Forelimb muscle (tissue), 1 donor: ENCODE measurements around the gene WAC. TPM values are rescaled to one million over a fixed set of nuclear protein-coding genes. Genes with fewer than 3 reads are reported as not detected.
"Not testable (repeated sequence)": the region's sequence is repeated elsewhere in the genome, so short reads cannot be mapped to it uniquely, and the experiment has no call there.

Experiments
- DNase-seq: peaks from one replicate; pipeline ENCODE4 v3.0.0-alpha.2; 2013; ENCODE audit warnings: low read depth
- polyA plus RNA-seq: library from polyadenylated mRNA; unstranded; fragments of 120-200 nt; gene quantifications from one replicate; pipeline ENCODE4 v1.2.1, GENCODE V29; 2013; ENCODE audit not compliant: insufficient read length

Gene WAC
- polyA plus RNA-seq, 1 donor: 87.0 TPM

GRCh38 chr10:28612877-28613276 lies 80.0 kb downstream of the WAC start:
- no peak for DNase-seq

- DNase-seq: no peak
Measured at GRCh38 chr10:28616514-28616913, 83.6 kb downstream of the WAC start.

GRCh38 chr10:28619455-28619854 lies 86.5 kb downstream of the WAC start:
- DNase-seq: no peak

- no peak for DNase-seq
Measured at GRCh38 chr10:28620251-28620650, 87.3 kb downstream of the WAC start.

DNA sequence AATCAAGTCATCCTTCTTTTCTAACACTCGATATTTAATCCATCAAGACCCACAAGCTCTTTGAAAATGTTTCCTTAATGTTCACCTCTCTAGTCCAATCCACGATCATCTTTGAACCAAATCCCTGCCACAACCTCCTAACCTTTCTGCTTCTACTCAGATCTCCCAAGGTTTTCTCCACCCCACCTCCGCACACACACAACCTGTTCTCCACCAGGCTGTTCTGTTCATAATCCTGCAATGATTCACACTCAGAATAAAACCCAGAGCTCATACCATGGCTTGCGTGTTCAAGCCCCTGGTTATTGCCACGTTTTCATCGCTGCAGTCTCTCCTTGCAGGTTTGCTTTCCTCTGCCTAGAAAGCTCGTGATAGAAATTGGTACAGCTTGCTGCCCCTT lies 90.6 kb downstream of the WAC start:
- DNase-seq: no peak

- DNase-seq: no peak
Measured at GRCh38 chr10:28624351-28624750, 91.4 kb downstream of the WAC start.

GRCh38 chr10:28627102-28627501 lies 94.2 kb downstream of the WAC start:
- no peak for DNase-seq

DNA sequence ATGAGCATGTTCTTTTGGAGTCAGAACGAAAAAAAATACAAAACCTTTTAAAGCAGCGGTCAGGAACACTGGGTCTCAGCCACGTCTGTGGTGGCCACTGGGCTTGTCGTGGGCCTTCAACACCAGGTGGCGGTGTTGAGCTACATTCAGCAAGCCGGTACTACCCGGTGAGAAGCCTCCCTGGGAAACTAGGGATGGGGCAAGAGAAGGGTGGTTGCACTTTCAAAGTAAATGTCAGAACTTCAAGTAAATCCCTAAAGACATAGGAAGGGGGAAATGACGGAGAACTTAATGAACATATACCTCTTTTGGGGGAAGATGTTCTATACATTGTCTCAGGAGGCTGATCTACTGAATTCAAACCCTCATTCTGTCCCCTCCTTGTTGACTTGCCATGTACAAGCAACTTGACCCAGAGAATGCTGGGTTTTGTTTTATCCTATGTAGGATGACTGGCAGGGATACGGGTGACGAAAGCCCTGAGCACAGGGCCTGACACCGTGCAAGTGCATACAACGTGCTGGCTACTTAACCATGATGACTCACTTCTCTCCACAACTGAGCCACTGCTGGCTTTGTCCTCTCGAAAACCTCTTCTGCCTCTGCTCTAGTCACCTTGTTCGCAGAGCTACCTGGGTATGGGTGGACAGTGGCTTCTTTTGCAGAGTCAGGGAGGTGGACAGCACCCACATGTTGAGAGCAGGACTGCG lies 95.4 kb downstream of the WAC start:
- peak; percentile 39 for DNase-seq

DNA sequence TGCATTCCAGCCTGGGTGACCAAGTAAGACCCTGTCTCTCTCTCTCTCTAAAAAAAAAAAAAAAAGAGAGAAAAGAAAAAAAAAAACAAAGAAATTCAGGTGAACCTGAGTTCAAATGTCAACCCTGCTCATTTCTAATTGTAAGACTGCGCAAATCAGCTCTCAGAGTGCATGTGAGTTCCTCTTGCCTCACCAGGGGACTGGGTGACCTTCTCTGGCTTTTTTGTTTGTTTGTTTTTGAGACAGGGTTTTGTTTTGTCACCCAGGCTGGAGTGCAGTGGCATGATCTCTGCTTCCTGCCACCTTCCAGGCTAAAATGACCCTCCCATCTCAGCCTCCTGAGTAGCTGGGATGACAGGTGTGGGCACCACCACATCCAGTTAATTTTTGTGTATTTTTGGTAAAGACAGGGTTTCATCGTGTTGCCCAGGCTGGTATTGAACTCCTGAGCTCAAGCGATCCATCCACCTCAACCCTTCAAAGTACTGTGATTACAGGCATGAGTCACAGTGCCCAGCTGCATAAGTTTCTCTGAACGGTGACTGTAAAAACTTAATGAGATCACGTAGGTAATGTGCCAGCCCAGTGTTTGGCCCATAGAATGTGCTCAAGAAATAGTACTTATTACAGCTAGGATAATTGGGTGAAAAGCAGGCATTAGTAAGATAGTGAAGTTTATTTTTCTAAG lies 99.1 kb downstream of the WAC start:
- DNase-seq: no peak

DNA sequence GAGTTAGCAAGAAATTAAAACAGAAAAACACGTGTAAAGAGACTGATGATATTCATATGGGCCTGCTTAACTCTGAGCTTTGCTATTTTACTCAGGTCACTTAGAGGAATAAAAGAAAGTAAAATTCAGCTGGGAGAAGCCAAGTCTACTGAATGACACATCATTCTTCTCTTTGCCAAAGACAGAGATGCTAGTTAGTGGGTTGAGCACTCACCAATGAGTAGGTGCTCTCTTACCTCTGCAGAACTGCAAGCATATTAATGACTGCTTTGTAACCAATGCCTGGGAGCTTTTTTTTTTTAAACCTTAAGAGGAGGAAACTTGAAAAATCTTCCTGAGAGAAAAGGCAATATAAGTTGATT lies 99.6 kb downstream of the WAC start:
- no peak for DNase-seq

GRCh38 chr10:28633750-28634149 lies 100.8 kb downstream of the WAC start:
- DNase-seq: no peak

DNA sequence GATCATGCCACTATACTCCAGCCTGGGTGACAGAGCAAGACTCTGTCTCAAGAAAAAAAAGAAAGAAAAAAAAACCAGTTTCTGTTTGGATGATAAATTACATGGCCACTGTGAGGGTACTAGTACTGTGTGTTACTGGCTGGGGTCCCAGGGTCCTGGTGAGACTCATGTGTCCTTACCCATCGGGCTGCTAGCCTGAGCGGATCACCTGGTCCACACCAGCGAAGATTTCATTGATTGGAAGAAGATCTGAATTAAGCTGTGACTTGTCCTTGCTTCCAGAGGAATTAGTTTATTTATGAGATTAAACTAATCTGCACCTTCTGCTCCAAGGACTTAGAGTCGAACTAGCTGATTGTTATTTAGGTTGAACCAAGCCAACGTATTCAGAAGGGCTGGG lies 104.4 kb downstream of the WAC start:
- DNase-seq: no peak

GRCh38 chr10:28638392-28638791 lies 105.5 kb downstream of the WAC start:
- DNase-seq: no peak

- DNase-seq: no peak
Measured at GRCh38 chr10:28640551-28640950, 107.6 kb downstream of the WAC start.

DNA sequence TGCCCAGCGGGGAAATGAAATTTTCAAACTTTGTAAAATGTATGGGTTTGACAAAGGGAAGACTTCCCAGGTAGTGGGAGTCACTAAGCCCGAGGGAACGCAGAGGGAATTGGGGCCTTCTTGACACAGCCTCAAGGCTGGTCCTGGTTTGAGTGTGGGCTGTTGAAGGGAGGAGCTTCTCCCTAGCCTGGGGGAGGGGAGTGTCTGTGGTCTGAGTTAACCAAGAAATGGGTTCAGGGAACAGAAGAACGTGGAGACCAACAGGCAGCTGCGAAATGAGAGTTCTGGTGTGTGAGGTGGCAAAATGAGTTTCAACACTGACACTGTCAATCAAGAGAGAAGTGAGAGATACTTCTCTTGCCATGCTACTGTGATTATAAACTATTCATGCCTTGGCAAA lies 111.7 kb downstream of the WAC start:
- DNase-seq: no peak

GRCh38 chr10:28652106-28652505 lies 119.2 kb downstream of the WAC start:
- DNase-seq: no peak

DNA sequence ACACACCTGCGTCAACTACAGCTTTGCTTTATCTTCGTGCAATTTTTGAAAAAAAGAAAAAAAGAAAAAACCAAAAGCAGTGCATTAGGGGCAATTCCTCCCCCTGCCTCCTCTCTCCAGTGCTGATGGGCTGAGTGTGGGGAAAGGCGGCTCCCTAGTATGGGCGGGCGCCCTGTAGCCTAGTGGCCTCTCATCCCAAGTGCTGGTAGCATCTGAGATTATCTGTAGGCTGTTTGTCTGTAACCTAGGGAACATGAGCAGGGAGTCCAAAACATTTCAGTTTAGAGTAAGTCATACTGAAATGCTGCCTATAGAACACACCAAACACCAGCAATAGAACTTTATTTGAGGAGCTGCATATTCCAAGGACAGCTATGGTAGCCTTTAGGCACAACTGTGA lies 119.8 kb downstream of the WAC start:
- no peak for DNase-seq

DNA sequence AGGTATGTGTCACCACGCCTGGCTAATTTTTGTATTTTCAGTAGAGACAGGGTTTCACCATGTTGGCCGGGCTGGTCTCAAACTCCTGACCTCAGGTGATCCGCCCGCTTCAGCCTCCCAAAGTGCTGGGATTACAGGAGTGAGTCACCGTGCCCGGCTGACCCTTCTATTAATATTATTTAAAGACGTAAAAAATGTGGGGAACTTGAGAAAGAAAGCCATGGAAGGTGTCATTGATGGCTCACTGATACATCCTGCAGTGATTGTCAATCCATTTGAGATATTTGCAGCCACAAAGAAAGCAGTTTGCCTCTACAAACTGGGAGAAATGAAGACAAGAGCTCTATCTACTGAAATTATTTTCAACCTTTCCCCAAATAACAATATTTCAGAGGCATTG lies 125.9 kb downstream of the WAC start:
- not testable (repeated sequence) for DNase-seq

- DNase-seq: no peak
Measured at GRCh38 chr10:28661035-28661434, 128.1 kb downstream of the WAC start.

- peak; percentile 56 for DNase-seq
Measured at GRCh38 chr10:28663576-28664368, 130.9 kb downstream of the WAC start.

- no peak for DNase-seq
Measured at GRCh38 chr10:28664369-28664740, 131.4 kb downstream of the WAC start.

DNA sequence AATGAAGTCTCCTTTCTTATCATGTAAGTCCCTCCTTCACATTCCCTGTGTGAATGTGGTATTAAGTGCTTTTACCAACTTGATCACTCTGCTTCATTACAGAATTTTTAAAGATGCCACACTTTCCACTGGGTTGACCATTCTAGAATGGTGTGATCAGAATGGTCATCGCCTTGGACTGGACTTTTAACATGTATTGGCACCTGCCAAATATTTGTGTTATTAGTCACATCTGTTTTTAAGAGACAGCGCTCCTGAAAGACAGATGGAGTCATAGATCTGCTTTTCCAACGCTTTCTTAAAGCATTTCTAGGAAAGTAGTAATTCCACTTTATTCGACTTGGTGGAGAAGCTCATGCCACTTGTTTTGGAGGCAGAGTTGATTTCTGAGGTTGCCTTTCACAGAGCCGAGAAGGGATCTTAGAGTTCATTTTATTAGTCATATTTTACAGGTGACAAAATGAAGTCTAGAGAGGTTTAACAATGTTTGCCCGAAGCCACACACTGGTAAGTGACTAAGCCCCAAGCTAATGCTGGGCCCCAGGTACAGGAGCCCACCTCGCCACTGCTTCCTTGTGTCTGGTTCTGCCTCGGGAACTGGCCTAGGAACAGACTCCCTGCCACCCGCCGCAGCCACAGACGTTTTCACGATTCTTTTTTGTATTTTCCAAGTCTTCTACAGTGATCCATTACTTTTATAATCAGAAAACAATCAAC lies 134.0 kb downstream of the WAC start:
- DNase-seq: no peak
